Sigmoid colon (tissue), 7 donors: ENCODE data around the gene OR10H3. TPM values are rescaled to one million over a fixed set of nuclear protein-coding genes. Genes with fewer than 3 reads are reported as not detected.
"Not testable (repeated sequence)": the region's sequence is repeated elsewhere in the genome, so short reads cannot be mapped to it uniquely, and the experiment has no call there.

Source experiments
- DNase-seq: peaks from one replicate; pipeline ENCODE4 v3.0.0-alpha.2; 2019
- H3K27ac ChIP-seq, 4 donors: fragments of 200-600 bp; sonication (generic); one replicate each; pipeline ENCODE4 v1.5.1; 2016 to 2019; ENCODE audit warnings: mild to moderate bottlenecking in 1 of 4
- H3K27me3 ChIP-seq, 3 donors: fragments of 200-600 bp; sonication (generic); one replicate each; pipeline ENCODE4 v1.5.1; 2019; ENCODE audit warnings: mild to moderate bottlenecking in 1 of 3
- H3K36me3 ChIP-seq, 4 donors: fragments of 200-600 bp; sonication (generic); one replicate each; pipeline ENCODE4 v1.5.1; 2016 to 2019
- H3K4me1 ChIP-seq, 4 donors: fragments of 200-600 bp; sonication (generic); one replicate each; pipeline ENCODE4 v1.5.1; 2017 to 2019
- H3K4me3 ChIP-seq, 4 donors: fragments of 200-600 bp; sonication (generic); one replicate each; pipeline ENCODE4 v1.5.1; 2017 to 2019; ENCODE audit warnings: mild to moderate bottlenecking in 2 of 4, moderate library complexity in 1 of 4
- H3K9me3 ChIP-seq, 4 donors: fragments of 200-600 bp in 3 of 4; sonication (generic) in 3 of 4; one replicate each; pipeline versions ENCODE4 v1.5.1 to v1.6.1; 2013 to 2019
- EP300 ChIP-seq, 4 donors: sonication (generic); formaldehyde crosslinking; IDR thresholded peaks; one replicate each; pipeline ENCODE4 v1.6.1; 2017; ENCODE audit warnings: antibody characterized with exemption in 4 of 4
- POLR2A ChIP-seq, 2 donors: fragments of 450-650 bp; IDR thresholded peaks; one replicate each; pipeline ENCODE4 v1.6.1; 2016; ENCODE audit warnings: antibody characterized with exemption in 2 of 2, mild to moderate bottlenecking in 2 of 2, moderate library complexity in 2 of 2
- POLR2AphosphoS5 ChIP-seq, 4 donors: sonication (generic); formaldehyde crosslinking; IDR thresholded peaks; one replicate each; pipeline ENCODE4 v1.6.1; 2017; ENCODE audit warnings: antibody characterized with exemption in 4 of 4
- WGBS, 2 donors: extraction: QIAGEN DNeasy Blood & Tissue Kit; methylation state at CpG; one replicate each; pipeline ENCODE4 v1.1.7; 2013; 5-methylcytosine and 5-hydroxymethylcytosine counted together
- intact Hi-C: fragments of 100-400 bp; cut with DNase I; formaldehyde crosslinking; loops from one replicate; pipeline ENCODE4 v1.15.1; 2023
- polyA plus RNA-seq, 3 donors: library from polyadenylated mRNA; stranded (reverse); fragments of 200-250 nt; gene quantifications; one replicate each; pipeline ENCODE4 v1.2.3, GENCODE V29; 2013
- total RNA-seq, 4 donors: library from RNA; depleted of rRNA; stranded (reverse); fragments of >200 nt; gene quantifications; one replicate each; pipeline ENCODE4 v1.1.0, GENCODE V29; 2016
- TF ChIP-seq, protein P1 (sequence below), 4 experiments: fragments of 450-650 bp in 3 of 4; fragments of 200-600 bp in 1 of 4; IDR thresholded peaks; one replicate each; pipeline ENCODE4 v1.5.1; 2016 to 2019; ENCODE audit warnings: antibody characterized with exemption in 4 of 4, mild to moderate bottlenecking in 3 of 4, moderate library complexity in 2 of 4
- donor health status: healthy with polysubstance abuse.
- donor health status: Bipolar disorder and iron deficiency.
- donor health status: healthy.

Gene OR10H3
- total and polyA plus RNA-seq, 7 donors = not detected

DNA sequence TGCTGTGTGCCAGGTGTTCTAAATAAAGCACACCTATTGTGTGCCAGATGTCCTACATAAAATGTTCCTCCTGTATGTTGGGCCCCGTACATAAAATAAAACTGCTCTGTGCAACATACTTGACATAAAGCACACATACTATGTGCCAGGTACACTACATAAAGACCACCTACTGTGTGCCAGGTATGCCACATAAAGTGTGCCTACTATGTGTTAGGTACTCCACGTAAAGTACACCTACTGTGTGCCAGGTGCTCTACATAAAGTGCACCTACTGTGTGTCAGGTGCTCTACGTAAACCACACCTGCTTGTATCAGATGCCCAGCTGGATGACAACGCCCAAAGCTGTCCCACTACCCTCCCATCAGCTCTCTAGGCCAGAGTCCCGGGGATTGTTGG lies 43.9 kb downstream of the OR10H3 start:
- Histone ChIP-seq H3K27ac (no peak overlapping the region), H3K9me3 (no peaks in the 10 kb centered on the region)
- intact Hi-C loops = loop anchor here (5.0 kb wide), 2 partner anchors 56 to 109 kb away; partner anchors contain the start of gene CYP4F12

DNA sequence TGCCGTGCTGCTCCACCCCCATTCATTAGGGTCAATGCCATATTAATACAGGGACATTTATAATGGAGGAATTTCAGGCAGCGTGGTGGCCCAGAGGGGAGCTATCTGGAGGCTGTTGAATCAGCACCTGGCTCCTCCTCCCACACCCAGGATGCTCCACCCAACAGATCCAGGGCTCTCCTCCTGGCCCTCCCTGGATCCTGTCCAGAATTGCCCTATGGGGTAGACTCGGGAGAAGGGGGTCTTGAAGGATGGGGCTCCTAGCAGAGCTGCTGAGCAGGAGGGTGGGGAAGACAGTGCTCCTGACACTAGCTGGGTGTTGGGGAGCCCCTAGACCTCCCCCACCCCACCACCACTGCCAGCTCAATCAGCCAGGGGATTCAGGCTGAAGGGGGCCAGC lies 44.4 kb downstream of the OR10H3 start:
- peaks cover 0 to 25% (median 22%) of the 10 kb centered on the region in 4 donors for H3K4me1 ChIP-seq
- no peak for DNase-seq
- TF ChIP-seq EP300 (IDR thresholded peaks at IDR 0.05) (no peak), POLR2A (IDR thresholded peaks at IDR 0.05) (no peak), POLR2AphosphoS5 (IDR thresholded peaks at IDR 0.05) (no peak)
- TF ChIP-seq, protein P1, sequence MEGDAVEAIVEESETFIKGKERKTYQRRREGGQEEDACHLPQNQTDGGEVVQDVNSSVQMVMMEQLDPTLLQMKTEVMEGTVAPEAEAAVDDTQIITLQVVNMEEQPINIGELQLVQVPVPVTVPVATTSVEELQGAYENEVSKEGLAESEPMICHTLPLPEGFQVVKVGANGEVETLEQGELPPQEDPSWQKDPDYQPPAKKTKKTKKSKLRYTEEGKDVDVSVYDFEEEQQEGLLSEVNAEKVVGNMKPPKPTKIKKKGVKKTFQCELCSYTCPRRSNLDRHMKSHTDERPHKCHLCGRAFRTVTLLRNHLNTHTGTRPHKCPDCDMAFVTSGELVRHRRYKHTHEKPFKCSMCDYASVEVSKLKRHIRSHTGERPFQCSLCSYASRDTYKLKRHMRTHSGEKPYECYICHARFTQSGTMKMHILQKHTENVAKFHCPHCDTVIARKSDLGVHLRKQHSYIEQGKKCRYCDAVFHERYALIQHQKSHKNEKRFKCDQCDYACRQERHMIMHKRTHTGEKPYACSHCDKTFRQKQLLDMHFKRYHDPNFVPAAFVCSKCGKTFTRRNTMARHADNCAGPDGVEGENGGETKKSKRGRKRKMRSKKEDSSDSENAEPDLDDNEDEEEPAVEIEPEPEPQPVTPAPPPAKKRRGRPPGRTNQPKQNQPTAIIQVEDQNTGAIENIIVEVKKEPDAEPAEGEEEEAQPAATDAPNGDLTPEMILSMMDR (IDR thresholded peaks at IDR 0.05) = no peak
- intact Hi-C loops = loop anchor here (5.0 kb wide), 2 partner anchors 55 to 110 kb away; partner anchors contain the start of gene CYP4F12
- no peaks in the 10 kb centered on the region for H3K36me3 ChIP-seq
- no peaks in the 10 kb centered on the region for H3K9me3 ChIP-seq
- H3K4me3 ChIP-seq = no peak overlapping the region
- H3K27me3 ChIP-seq = no peaks in the 10 kb centered on the region
- H3K27ac ChIP-seq = no peak overlapping the region
- WGBS, 2 donors = 66 to 72% methylated on average over 3 of the region's 3 CpGs

More for the DNA sequence above, 43.9 kb downstream of the OR10H3 start:
- H3K4me3 ChIP-seq = no peak overlapping the region
- TF ChIP-seq EP300 (IDR thresholded peaks at IDR 0.05) (no peak), POLR2A (IDR thresholded peaks at IDR 0.05) (no peak), POLR2AphosphoS5 (IDR thresholded peaks at IDR 0.05) (no peak)
- TF ChIP-seq, protein P1 (IDR thresholded peaks at IDR 0.05) = no peak
- WGBS, 2 donors = 64 to 81% methylated on average over 5 of the region's 5 CpGs
- H3K36me3 ChIP-seq = no peaks in the 10 kb centered on the region
- H3K4me1 ChIP-seq = peaks cover 0 to 25% (median 22%) of the 10 kb centered on the region in 4 donors
- DNase-seq = no peak
- H3K27me3 ChIP-seq = no peaks in the 10 kb centered on the region

DNA sequence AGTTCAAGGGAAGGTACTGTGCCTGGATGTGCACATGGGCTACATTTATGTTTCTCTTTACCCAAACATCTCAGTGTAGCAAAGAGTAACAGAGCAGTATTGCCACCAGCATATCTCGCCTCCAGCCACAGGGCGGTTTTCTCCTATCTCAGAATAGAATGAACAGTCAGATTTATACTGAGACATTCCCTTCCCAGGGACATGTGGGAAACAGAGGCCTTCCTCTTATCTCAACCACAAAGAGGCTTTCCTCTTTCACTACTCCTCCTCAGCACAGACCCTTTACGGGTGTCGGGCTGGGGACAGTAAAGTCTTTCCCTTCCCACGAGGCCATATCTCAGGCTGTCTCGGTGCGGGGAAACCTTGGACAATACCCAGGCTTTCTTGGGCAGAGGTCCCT lies 45.1 kb downstream of the OR10H3 start:
- not testable (repeated sequence) for H3K4me3 ChIP-seq, H3K9me3 ChIP-seq, H3K27me3 ChIP-seq, H3K36me3 ChIP-seq, H3K27ac ChIP-seq
- DNase-seq = peak; percentile 19
- intact Hi-C loops = loop anchor here (5.0 kb wide), 2 partner anchors 54 to 111 kb away; partner anchors contain the start of gene CYP4F12
- 43 to 46% methylated on average over 7 of the region's 7 CpGs for WGBS, 2 donors
- H3K4me1 ChIP-seq = peaks cover 0 to 25% (median 21%) of the 10 kb centered on the region in 4 donors

DNA sequence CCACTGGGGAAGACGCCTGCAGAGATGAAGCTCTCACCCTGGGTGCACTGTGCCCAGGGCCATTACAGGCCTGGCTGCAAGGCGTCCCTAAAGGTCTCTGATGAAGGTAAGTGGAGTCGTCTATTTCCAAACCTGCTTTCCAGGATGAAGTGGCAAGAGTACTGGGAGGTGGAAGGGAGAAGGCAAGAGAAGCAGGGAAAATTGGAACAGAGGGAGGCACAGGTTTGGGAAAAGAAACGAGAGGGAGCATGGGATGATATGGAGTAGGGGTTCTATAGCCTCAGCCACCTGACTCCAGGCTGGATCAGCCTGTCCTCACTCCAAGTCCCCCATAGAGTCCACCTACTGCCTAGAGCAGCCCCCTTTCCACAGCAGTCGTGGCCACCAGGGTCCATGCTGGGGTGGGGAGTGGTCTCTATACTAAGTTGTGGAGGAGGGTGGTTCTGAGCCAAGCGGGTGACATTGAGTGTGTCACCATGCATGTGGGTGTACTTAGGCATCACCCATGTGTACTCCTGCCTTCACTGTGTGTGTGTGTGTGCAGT lies 49.9 kb downstream of the OR10H3 start, which contains the start of gene OR10H5:
Gene OR10H5, plus strand, starts transcription at position 51 of the 545 bp plus-strand sequence. CDS start 6,388 bp downstream, outside the sequence.
- 78 to 81% methylated on average over 6 of the region's 6 CpGs for WGBS, 2 donors
- no peak within 1 kb of the TSS for H3K27ac ChIP-seq
- TF ChIP-seq, protein P1 (IDR thresholded peaks at IDR 0.05) = no peak
- TF ChIP-seq EP300 (IDR thresholded peaks at IDR 0.05) (no peak), POLR2A (IDR thresholded peaks at IDR 0.05) (no peak), POLR2AphosphoS5 (IDR thresholded peaks at IDR 0.05) (no peak)
- H3K4me3 ChIP-seq = no peak within 1 kb of the TSS
- H3K4me1 ChIP-seq = no peaks in the 10 kb centered on the region
- DNase-seq = peak; percentile 38
- no peaks in the 10 kb centered on the region for H3K36me3 ChIP-seq
- no peaks in the 10 kb centered on the region for H3K27me3 ChIP-seq
- H3K9me3 ChIP-seq = no peaks in the 10 kb centered on the region
- intact Hi-C loops = no loop called here

DNA sequence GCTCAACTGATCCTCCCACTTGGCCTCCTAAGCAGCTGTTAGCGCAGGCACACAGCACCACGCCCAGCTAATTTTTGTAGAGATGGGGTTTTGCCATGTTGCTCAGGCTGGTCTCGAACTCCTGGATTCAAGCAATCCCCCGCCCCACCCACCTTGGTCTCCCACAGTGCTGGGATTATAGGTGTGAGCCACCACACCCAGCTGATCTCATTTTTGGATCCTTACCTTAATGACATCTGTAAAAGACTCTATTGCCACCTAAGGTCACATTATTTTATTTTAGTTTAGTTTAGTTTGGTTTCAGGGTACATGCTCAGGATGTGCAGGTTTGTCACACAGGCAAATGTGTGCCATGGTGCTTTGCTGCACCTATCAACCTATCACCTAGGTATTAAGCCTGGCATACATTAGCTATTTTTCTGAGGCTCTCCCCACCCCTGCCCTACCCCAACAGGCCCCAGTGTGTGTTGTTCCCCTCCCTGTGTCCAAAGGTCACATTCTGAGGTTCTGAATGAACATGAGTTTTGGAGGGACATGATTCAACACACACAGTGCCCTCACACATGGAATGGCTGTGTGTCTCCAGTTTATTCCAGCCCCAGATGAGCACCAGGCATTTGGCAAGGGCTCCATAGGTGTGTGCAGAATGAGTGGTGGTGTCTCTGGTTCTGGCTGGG lies 50.9 kb downstream of the OR10H3 start:
- H3K4me1 ChIP-seq = no peaks in the 10 kb centered on the region
- no peak overlapping the region for H3K27ac ChIP-seq
- H3K36me3 ChIP-seq = no peaks in the 10 kb centered on the region
- TF ChIP-seq EP300 (IDR thresholded peaks at IDR 0.05) (no peak), POLR2A (IDR thresholded peaks at IDR 0.05) (no peak), POLR2AphosphoS5 (IDR thresholded peaks at IDR 0.05) (no peak)
- TF ChIP-seq, protein P1 (IDR thresholded peaks at IDR 0.05) = no peak
- H3K27me3 ChIP-seq = no peaks in the 10 kb centered on the region
- 13 to 64% methylated on average over 4 of the region's 4 CpGs for WGBS, 2 donors
- intact Hi-C loops = no loop called here
- H3K9me3 ChIP-seq = no peaks in the 10 kb centered on the region
- no peak overlapping the region for H3K4me3 ChIP-seq
- peak; percentile 4 for DNase-seq
